H9 (cell line): ENCODE measurements around the gene TNS2. TPM values are rescaled to one million over a fixed set of nuclear protein-coding genes. Genes with fewer than 3 reads are reported as not detected.

Experiments used
- DNase-seq: peaks from one replicate; pipeline ENCODE4 v3.0.0-alpha.2; 2017
- H2AFZ ChIP-seq: one replicate; pipeline ENCODE4 v1.6.1; 2013; ENCODE audit warnings: mild to moderate bottlenecking, low read length, control low read depth, moderate library complexity
- H2AK5ac ChIP-seq: 2 replicates; pipeline ENCODE4 v1.6.1; 2013; ENCODE audit warnings: low read length, control low read depth, mixed read lengths; ENCODE audit not compliant: insufficient read length
- H2BK120ac ChIP-seq: one replicate; pipeline ENCODE4 v1.6.1; 2013; ENCODE audit warnings: low read depth, mild to moderate bottlenecking, low read length, control low read depth, inconsistent platforms; ENCODE audit not compliant: poor library complexity, severe bottlenecking
- H2BK12ac ChIP-seq: 2 replicates; pipeline ENCODE4 v1.6.1; 2013; ENCODE audit warnings: low read length, control low read depth, mixed read lengths, low read depth; ENCODE audit not compliant: insufficient read length
- H2BK15ac ChIP-seq: 2 replicates; pipeline ENCODE4 v1.6.1; 2013; ENCODE audit warnings: low read depth, low read length, control low read depth
- H2BK20ac ChIP-seq: one replicate; pipeline ENCODE4 v1.6.1; 2013; ENCODE audit warnings: low read depth, mild to moderate bottlenecking, low read length, control low read depth, inconsistent platforms; ENCODE audit not compliant: poor library complexity, severe bottlenecking
- H2BK5ac ChIP-seq: 2 replicates; pipeline ENCODE4 v1.6.1; 2013; ENCODE audit warnings: low read length, control low read depth, mixed read lengths; ENCODE audit not compliant: insufficient read length
- H3K14ac ChIP-seq: 2 replicates; pipeline ENCODE4 v1.6.1; 2013; ENCODE audit warnings: low read length, control low read depth; ENCODE audit not compliant: insufficient read depth
- H3K18ac ChIP-seq: 2 replicates; pipeline ENCODE4 v1.6.1; 2013; ENCODE audit warnings: low read depth, mild to moderate bottlenecking, mixed read lengths, low read length, control low read depth; ENCODE audit not compliant: insufficient read length
- H3K23ac ChIP-seq: 2 replicates; pipeline ENCODE4 v1.6.1; 2013; ENCODE audit warnings: low read length, control low read depth, mixed read lengths, low read depth; ENCODE audit not compliant: insufficient read length
- H3K23me2 ChIP-seq: 2 replicates; pipeline ENCODE4 v1.6.1; 2013; ENCODE audit warnings: low read depth, mild to moderate bottlenecking, mixed read lengths, low read length, control low read depth; ENCODE audit not compliant: insufficient read length, poor library complexity, severe bottlenecking
- H3K27ac ChIP-seq: 2 replicates; pipeline ENCODE4 v1.5.1; 2013; ENCODE audit warnings: low read length, control low read depth, mixed read lengths, low read depth; ENCODE audit not compliant: insufficient read length
- H3K27me3 ChIP-seq: 2 replicates; pipeline ENCODE4 v1.6.1; 2013; ENCODE audit warnings: low read length, control low read depth, inconsistent platforms; ENCODE audit not compliant: insufficient read depth
- H3K4ac ChIP-seq: 2 replicates; pipeline ENCODE4 v1.6.1; 2013; ENCODE audit warnings: low read depth, mild to moderate bottlenecking, control low read depth, inconsistent platforms, low read length, moderate library complexity
- H3K4me1 ChIP-seq: 2 replicates; pipeline ENCODE4 v1.6.1; 2013; ENCODE audit warnings: low read length, control low read depth, inconsistent platforms; ENCODE audit not compliant: insufficient read depth
- H3K4me2 ChIP-seq: 2 replicates; pipeline ENCODE4 v1.6.1; 2013; ENCODE audit warnings: low read length, control low read depth, mixed read lengths; ENCODE audit not compliant: insufficient read length, insufficient read depth
- H3K56ac ChIP-seq: 2 replicates; pipeline ENCODE4 v1.6.1; 2013; ENCODE audit warnings: low read depth, mild to moderate bottlenecking, mixed read lengths, low read length, control low read depth; ENCODE audit not compliant: insufficient read length
- H3K79me1 ChIP-seq: 2 replicates; pipeline ENCODE4 v1.6.1; 2013; ENCODE audit warnings: low read depth, mild to moderate bottlenecking, moderate library complexity, low read length, control low read depth, inconsistent platforms; ENCODE audit not compliant: insufficient read depth, poor library complexity, severe bottlenecking
- H3K79me2 ChIP-seq: 2 replicates; pipeline ENCODE4 v1.6.1; 2013; ENCODE audit warnings: low read length, control low read depth, inconsistent platforms; ENCODE audit not compliant: insufficient read depth
- H3K9ac ChIP-seq: 2 replicates; pipeline ENCODE4 v1.6.1; 2013; ENCODE audit warnings: low read length, control low read depth, mixed read lengths; ENCODE audit not compliant: insufficient read length; ENCODE audit errors: extremely low read depth
- H3K9me3 ChIP-seq: one replicate; pipeline ENCODE4 v1.6.1; 2013; ENCODE audit warnings: low read depth, low read length, inconsistent platforms; ENCODE audit not compliant: control insufficient read depth
- H3T11ph ChIP-seq: one replicate; pipeline ENCODE4 v1.6.1; 2013; ENCODE audit warnings: mild to moderate bottlenecking, low read length, control low read depth, inconsistent platforms
- H4K20me1 ChIP-seq: one replicate; pipeline ENCODE4 v1.6.1; 2013; ENCODE audit not compliant: control insufficient read depth, insufficient read length, insufficient read depth
- H4K5ac ChIP-seq: 2 replicates; pipeline ENCODE4 v1.6.1; 2013; ENCODE audit warnings: low read depth, mild to moderate bottlenecking, mixed read lengths, low read length, control low read depth; ENCODE audit not compliant: insufficient read length
- H4K8ac ChIP-seq: replicated peaks from 2 replicates; pipeline ENCODE4 v1.6.1; 2013; ENCODE audit warnings: low read length, control low read depth, mixed read lengths, low read depth; ENCODE audit not compliant: insufficient read length
- H4K91ac ChIP-seq: 2 replicates; pipeline ENCODE4 v1.6.1; 2013; ENCODE audit warnings: low read depth, mild to moderate bottlenecking, moderate library complexity, mixed read lengths, low read length, control low read depth; ENCODE audit not compliant: insufficient read length
- H3K27ac Mint-ChIP-seq, 3 experiments: 2 replicates in 2 of 3; 3 replicates in 1 of 3; pipeline ENCODE4 v1.8.0; 2020 to 2021; ENCODE audit warnings: mixed read lengths in 3 of 3, mild to moderate bottlenecking in 1 of 3, moderate library complexity in 1 of 3
- H3K27me3 Mint-ChIP-seq: 2 replicates; pipeline ENCODE4 v1.8.0; 2021; ENCODE audit warnings: low read depth, mild to moderate bottlenecking, moderate library complexity, mixed read lengths
- H3K36me3 Mint-ChIP-seq, 3 experiments: 2 replicates in 2 of 3; 3 replicates in 1 of 3; pipeline ENCODE4 v1.8.0; 2020 to 2021; ENCODE audit warnings: low read depth in 3 of 3, mixed read lengths in 3 of 3; ENCODE audit not compliant: insufficient read depth in 1 of 3
- H3K4me1 Mint-ChIP-seq, 2 experiments: 2 replicates each; pipeline ENCODE4 v1.8.0; 2020; ENCODE audit warnings: mixed read lengths in 2 of 2
- H3K4me3 Mint-ChIP-seq, 2 experiments: 2 replicates in 1 of 2; 3 replicates in 1 of 2; pipeline ENCODE4 v1.8.0; 2020 to 2021; ENCODE audit warnings: mild to moderate bottlenecking in 2 of 2, mixed read lengths in 2 of 2, moderate library complexity in 1 of 2
- H3K9me3 Mint-ChIP-seq, 2 experiments: 2 replicates in 1 of 2; 3 replicates in 1 of 2; pipeline ENCODE4 v1.8.0; 2020; ENCODE audit warnings: mild to moderate bottlenecking in 2 of 2, mixed read lengths in 2 of 2, moderate library complexity in 1 of 2
- CTCF ChIP-seq: fragments of 200-600 bp; sonication (generic); conservative IDR thresholded peaks from 3 replicates; pipeline ENCODE4 v1.8.0; 2021; ENCODE audit warnings: antibody characterized with exemption, mild to moderate bottlenecking
- WGBS: extraction: QIAGEN DNeasy Blood & Tissue Kit; methylation state at CpG from one replicate; pipeline ENCODE4 v1.1.7; 2013; ENCODE audit warnings: missing lambda C conversion rate, low lambda C conversion rate, mixed read lengths; ENCODE audit not compliant: insufficient read length; ENCODE audit errors: extremely low coverage; 5-methylcytosine and 5-hydroxymethylcytosine counted together
- total RNA-seq: library from RNA; stranded (reverse); gene quantifications from 2 replicates; pipeline ENCODE4 v1.2.1, GENCODE V29; 2021

The TNS2 gene
- total RNA-seq, 1 experiment from 2014 or later: 4.5 TPM

DNA sequence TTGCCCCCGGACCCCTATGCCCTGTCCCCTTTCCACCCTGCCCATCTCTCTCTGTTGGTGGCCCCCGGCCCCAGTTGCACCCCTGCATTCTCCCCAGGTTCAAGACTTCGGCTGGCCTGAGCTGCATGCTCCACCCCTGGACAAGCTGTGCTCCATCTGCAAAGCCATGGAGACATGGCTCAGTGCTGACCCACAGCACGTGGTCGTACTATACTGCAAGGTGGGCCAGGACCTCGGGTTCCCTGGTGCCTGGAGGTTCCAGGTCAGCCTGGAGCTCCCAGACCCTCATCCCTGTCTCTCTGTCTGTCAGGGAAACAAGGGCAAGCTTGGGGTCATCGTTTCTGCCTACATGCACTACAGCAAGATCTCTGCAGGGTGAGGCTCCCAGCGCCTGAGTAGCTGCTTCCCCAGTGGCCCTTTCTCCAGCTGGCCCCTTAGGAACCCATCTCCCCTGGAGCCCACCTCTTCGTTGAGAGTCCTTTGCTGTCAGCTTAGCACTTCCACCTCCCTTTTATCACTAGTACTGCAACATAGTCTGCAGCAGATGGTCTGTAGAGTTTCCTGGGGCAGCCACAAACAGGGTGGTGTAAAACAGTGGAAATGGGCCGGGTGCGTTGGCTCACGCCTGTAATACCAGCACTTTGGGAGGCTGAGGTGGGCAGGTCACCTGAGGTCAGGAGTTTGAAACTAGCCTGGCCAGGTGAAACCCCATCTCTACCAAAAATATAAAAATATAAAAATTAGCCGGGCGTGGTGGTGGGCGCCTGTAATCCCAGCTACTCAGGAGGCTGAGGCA lies 5.8 kb downstream of the TNS2 start:
- Histone ChIP-seq H2BK20ac (no peak overlapping the region), H3K4ac (no peak overlapping the region), H4K20me1 (no peaks in the 10 kb centered on the region), H2AK5ac (no peak overlapping the region), H2BK15ac (no peak overlapping the region), H2BK120ac (no peak overlapping the region), H3K79me1 (no peaks in the 10 kb centered on the region), H3K14ac (no peak overlapping the region), H3T11ph (no peak overlapping the region), H2AFZ (no peak overlapping the region), H3K23ac (no peak overlapping the region), H3K4me1 (peaks cover 12% of the 10 kb centered on the region; the same call in 1 of the 2 replicates), H3K4me2 (no peak overlapping the region), H3K27ac (no peak overlapping the region), H2BK12ac (no peak overlapping the region), H3K18ac (no peak overlapping the region), H3K9ac (no peak overlapping the region), H3K79me2 (no peaks in the 10 kb centered on the region; the same call in 1 of the 2 replicates), H4K91ac (no peak overlapping the region), H2BK5ac (no peak overlapping the region), H3K23me2 (peaks cover 3% of the 10 kb centered on the region), H3K56ac (no peak overlapping the region), H4K8ac (no peak overlapping the region), H3K9me3 (no peaks in the 10 kb centered on the region), H4K5ac (no peak overlapping the region), H3K27me3 (no peaks in the 10 kb centered on the region; the same call in 1 of the 2 replicates)
- H3K4me1 Mint-ChIP-seq: peaks cover 15 to 22% of the 10 kb centered on the region in 2 experiments
- DNase-seq: no peak
- H3K36me3 Mint-ChIP-seq: peaks cover 6 to 8% (median 7%) of the 10 kb centered on the region in 3 experiments; a peak in 5 of 7 replicates
- H3K27me3 Mint-ChIP-seq: peaks cover 39% of the 10 kb centered on the region
- H3K27ac Mint-ChIP-seq: peak overlapping the region in 1 of 3 experiments; percentile 78; a peak in 1 of 7 replicates
- no peaks in the 10 kb centered on the region for H3K9me3 Mint-ChIP-seq
- peak overlapping the region in 1 of 2 experiments; percentile 46; a peak in 1 of 5 replicates for H3K4me3 Mint-ChIP-seq
- no CpG with 5 or more reads among the region's 15 CpGs for WGBS
- no peak for TF ChIP-seq CTCF
